ENCODE results near the gene MLLT6.

The MLLT6 gene

DNA sequence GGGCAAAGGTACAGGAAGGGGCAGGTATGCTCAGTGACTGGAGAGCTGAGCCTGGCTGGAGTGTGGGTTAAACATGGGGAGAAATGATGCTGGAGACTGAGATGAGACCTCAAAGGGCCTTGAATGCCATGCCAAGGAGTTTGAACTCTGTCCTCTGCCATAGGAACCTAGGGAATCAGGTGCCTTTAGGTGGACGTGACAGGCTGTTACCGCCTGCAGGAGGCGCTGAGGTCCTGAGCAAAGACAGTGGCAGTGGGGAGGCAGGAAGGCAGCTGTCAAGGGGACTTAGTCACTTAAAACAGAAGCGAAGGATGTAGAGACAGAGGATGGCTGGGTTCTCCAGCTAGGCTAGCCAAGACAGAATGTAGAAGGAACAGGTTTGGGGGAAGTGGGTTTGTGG is 56.5 kb downstream of the MLLT6 start:
- DNase-seq (ENCODE audit: low spot score): peak; percentile 28
- FAIRE-seq: no peak

DNA sequence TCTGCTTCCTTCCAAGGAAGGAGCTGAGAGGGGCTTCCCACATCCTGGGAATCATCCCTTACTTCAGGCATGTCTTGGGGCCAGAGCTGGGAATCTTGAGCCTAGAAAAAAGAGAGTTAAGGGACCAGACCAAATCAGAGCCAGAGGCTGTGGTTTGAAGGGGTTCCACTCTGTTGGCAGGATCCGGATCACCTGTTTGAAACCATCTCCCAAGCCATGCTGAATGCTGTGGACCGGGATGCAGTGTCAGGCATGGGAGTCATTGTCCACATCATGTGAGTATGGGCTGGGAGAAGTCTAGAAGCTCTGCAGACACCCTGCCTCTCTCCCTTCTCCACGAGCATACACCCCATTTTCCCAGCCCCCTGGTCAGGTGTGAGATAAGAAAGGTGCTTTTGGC is 57.2 kb downstream of the MLLT6 start:
- FAIRE-seq: no peak
- DNase-seq (ENCODE audit: low spot score): no peak

DNA sequence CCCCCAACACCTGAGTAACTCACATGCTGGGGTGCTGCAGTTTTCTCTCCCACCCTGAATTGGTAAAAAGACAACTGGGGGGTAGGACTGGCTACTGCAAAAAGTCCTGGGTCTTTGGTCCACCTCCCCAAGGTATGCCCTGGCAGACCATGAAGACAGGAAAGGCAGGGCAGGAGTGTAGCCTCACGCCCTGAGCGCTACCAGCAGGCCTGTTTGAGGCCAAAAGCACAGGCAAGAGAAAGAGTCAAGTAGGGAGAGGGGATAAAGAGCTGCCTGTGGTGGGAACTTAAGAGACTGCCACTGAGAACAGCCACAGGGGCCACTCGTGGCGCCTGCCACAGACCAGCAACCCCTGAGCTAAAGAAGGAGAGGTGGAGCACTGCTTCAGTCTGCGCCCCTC is 61.3 kb downstream of the MLLT6 start:
- DNase-seq (ENCODE audit: low spot score) (no peak), FAIRE-seq (no peak)

DNA sequence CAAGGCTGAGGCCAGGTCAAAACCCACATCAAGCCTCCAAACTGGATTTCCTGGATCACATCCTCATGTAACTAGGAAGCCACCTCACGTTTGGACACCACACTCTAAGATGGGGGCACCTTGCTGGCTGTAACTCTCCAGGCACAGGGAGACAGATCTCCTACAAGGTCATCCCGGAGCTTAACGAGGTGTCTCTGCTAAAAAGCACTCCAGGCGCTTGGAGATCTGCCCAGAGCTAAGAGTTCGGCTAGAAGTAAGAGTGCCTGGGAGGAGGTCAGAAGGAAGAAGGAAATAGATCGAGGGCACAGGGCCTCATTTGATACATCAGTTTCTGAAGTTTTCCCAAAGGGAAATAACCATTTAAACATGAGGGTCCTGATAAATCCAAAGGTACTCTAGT is 63.3 kb downstream of the MLLT6 start:
- FAIRE-seq (no peak), DNase-seq (ENCODE audit: low spot score) (no peak)

DNA sequence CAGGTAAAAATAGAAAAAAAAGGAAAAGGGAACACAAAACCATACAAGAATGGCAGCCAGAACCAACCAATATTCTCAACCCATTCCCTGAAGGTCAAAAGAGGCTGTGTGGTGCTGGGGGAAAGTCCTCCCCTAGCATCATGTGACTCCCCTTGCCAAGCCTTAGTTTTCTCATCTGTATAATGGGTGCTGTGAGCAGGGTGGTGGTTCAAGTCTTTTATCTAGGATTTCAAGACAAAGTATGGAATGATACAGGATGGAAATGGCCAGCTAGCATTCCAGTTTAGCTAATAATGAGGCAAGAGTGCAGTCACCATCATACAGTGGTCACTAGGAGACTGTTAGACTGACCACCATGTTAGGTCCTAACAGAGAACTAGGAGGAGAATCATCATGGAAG is 68.2 kb downstream of the MLLT6 start:
- DNase-seq (ENCODE audit: low spot score): no peak
- no peak for FAIRE-seq

DNA sequence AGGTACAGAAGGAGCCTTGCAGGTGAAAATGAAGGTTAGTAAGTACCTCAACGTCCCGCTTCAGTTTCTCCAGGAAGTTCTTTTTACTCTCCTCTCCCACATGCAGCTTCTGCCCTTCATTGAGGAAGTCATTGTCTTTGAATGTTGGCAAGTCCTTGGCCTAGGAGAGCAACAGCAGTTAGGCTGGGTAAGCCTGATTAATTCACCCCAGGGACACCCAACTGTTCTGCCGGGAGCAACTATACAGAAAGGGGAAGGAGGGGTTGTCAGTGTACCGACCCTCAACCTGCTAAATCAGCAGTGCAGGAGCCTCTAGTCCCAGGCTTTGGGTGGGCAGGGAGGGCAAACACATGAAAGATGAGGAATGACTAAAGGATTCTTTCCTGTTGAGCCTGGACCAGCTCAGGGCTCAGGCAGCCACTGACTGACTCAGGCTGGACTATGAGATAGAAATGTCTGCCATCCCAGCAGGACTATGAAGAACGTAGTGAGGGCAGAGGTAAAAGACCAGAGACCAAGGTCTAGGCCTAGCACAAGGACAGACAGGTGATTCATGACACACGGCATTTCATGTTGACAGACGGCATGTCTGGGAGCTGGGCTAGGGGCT is 72.7 kb downstream of the MLLT6 start:
- DNase-seq (ENCODE audit: low spot score) (no peak), FAIRE-seq (no peak)

Data from RCC 7860 (cell line).